Left ventricle myocardium superior (tissue), 1 donor: ENCODE measurements around the gene TMEM39A. TPM values are rescaled to one million over a fixed set of nuclear protein-coding genes. Genes with fewer than 3 reads are reported as not detected.
A peak's percentile ranks its signal among the peaks of the same experiment; 100 is the strongest.

Source experiments
- ATAC-seq: fragments of 200-7000 bp; cut with Tn5 transposase; one replicate; pipeline ENCODE4 v1.9.1; 2020; ENCODE audit warnings: mild to moderate bottlenecking, moderate library complexity
- DNase-seq: peaks from one replicate; pipeline ENCODE4 v3.0.0-alpha.2; 2020
- intact Hi-C: fragments of 100-400 bp; cut with micrococcal nuclease; formaldehyde crosslinking; loops from one replicate; pipeline ENCODE4 v1.11.0; 2022
- long read RNA-seq: library from polyadenylated mRNA; unstranded; transcript quantifications from one replicate; pipeline ENCODE4 v2.0.0, GENCODE V29; 2021
- total RNA-seq: library from RNA; stranded (reverse); fragmentation: NEBNext Ultra II Directional; extraction: Animal tissue kit (Norgen Biotek cat#: 25700); gene quantifications from one replicate; pipeline ENCODE4 v1.2.1, GENCODE V29; 2021
- donor health status: DM: no; HTN: yes; CAD: no; lungs with severe emphysema.

Gene TMEM39A, protein sequence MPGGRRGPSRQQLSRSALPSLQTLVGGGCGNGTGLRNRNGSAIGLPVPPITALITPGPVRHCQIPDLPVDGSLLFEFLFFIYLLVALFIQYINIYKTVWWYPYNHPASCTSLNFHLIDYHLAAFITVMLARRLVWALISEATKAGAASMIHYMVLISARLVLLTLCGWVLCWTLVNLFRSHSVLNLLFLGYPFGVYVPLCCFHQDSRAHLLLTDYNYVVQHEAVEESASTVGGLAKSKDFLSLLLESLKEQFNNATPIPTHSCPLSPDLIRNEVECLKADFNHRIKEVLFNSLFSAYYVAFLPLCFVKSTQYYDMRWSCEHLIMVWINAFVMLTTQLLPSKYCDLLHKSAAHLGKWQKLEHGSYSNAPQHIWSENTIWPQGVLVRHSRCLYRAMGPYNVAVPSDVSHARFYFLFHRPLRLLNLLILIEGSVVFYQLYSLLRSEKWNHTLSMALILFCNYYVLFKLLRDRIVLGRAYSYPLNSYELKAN
- 17.5 TPM for total RNA-seq
- long read RNA-seq, full-length matches to known transcripts: 5 of 6 reads
- long read RNA-seq, partial matches to known transcripts: 1 of 6 reads
- long read RNA-seq, other reads (novel, unspliced or antisense): 0 of 6 reads

DNA sequence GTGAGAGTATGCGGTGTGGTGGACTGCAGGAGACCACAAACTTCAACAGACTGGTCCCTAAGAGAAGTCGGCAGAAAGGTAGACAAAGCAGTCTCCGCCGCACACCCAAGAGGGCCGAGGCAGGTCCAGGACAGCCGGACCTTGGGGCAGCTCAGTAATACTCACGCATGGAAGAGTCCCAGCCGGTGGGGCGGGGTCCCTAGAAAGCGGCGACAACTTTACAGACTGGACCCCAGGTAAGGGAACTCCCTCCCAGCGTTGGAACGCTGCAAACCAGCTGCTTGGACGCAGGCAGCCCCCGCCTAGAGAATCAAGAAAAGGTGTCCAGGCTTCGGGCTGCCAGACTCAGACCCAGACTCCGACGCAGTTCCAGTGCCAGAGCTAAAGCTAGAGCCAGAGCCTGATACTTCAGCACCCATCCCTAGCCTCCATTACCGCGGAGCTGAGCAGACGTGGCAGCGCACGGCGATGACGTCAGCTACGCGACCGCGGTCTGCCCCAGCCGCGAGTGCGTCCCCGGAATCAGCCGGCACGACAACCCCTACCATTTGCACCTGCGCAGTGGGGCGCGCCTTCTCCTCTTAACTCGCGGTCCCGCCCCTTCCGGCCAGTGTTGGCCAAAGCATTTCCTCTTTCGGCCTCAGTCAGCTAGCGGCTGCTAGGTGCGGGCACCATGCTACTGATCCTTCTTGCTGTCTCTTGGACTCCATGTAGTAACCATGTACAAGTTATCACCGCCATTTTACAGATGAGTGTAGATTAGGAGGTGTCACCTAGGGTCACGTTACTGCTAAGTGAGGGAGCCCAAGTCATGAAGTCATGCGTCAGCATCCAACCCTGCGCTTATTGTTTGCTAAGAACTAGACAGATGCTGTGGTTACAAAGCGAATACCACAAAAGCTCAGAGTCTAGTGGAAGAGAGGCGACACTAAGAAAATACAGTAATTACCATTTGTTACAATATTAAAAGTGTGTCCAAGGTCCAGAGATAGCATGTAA, at the start of gene TMEM39A:
Gene TMEM39A, minus strand, starts transcription at position 445 of the 999 bp plus-strand sequence. CDS start 1,541 bp downstream, outside the sequence.
- peak; percentile 100 for DNase-seq
- intact Hi-C loops: no loop called here
- ATAC-seq: peak; percentile 99

DNA sequence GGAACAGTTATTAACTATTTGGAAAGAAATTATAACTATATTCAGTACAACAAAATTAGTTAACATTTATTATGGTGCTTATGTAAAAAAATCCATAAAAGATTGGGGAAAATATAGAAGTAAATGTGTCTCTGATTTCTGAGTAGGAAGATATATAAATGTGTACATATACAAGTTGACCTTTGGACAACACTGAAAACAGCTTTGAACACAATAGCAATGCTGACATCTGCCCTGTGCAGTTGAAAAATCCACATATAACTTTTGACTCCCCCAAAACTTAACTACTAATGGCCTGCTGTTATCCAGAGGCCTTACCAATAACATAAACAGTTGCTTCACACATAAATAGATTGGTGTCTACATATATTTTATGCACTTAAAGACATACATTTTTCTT, 47.3 kb upstream of the TMEM39A start:
- DNase-seq: no peak
- intact Hi-C loops: no loop called here
- ATAC-seq: no peak

DNA sequence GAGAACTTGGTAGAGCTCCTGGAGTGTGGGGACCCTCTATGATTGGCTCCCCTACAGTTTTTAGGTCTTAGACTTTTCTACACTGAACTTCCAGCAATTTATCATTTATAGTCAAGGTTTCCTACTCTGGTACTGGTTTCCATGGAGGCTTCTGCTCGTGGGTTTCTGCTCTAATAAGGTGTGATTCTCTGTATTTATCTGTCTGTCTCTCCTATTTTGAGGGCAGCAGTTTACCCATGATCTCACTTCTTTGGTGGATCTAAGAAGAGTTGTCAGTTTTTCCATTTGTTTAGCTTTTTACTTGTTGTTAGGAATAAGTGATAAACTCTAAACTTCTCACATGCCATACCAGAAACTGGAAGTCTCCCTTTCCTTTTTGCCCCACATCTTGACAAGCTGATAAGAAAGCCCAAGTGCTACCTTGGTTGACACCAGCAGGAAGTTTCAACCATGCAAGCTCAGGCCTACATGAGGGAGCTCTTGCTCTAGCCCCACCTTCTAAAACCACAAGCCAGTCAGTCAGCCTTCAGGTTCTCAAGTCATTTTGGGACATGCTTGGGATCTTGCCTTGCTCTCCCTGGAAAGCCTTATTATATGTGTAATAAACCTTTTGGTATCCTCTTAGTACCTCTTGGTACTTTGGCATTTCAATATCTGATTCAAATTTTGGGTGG, 44.9 kb upstream of the TMEM39A start:
- intact Hi-C loops: no loop called here
- DNase-seq (no peak), ATAC-seq (no peak)

DNA sequence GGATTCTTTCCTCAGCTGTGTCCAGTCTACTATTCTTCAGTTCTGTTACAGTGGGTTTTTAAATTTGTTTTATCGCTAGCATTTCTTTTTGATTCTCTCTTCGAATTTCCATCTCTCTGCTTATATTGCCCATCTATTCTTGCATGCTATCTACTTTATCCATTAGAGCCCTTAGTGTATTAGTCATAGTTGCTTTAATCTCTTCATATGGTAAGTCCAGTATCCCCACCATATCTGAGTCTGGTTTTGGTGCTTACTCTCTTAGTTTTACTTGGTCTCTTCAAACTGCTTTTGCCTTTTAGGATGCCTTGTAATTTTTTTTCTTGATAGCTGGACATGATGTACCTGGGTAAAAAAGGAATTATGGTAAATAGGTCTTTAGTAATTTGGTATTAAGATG, 44.0 kb upstream of the TMEM39A start:
- intact Hi-C loops: no loop called here
- ATAC-seq: no peak
- DNase-seq: no peak

DNA sequence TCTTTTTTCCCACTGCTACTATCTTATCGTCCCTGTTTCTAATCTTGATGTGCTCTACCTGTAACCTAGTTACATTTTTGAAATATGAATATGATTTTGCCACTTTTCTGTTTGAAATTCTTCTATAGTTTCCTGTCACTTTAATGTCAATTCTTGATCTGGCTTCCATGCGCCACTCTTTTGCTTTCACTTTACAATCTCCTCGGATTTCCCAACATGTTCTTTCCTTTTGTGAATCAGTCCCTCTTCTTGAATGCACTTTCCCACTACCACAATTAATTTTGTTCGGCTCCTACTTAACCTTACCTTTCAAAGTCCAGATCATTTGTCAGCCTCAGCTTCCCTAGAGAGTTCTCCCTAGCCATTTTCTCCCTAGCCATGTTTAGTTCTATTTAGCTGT, 43.2 kb upstream of the TMEM39A start:
- DNase-seq: no peak
- intact Hi-C loops: no loop called here
- no peak for ATAC-seq

DNA sequence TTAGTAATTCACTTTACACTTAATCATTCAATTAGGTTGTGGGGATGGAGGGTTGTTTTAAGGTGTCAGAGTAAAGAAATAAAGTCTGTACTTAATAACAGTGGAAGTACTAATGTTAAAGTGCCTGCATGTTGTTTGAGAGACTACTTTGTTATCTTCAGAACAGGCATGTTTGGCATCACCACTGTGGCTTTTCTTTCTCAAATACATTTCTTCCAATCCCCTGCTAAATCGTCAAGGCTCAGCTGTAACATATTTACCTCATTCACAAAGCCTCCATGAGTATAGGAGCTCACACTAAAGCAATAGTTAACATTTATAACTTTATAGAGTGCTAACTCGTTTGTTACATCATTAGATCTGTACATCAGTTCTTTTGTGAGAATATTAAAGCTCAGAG, 37.5 kb upstream of the TMEM39A start:
- ATAC-seq (no peak), DNase-seq (no peak)
- intact Hi-C loops: no loop called here

DNA sequence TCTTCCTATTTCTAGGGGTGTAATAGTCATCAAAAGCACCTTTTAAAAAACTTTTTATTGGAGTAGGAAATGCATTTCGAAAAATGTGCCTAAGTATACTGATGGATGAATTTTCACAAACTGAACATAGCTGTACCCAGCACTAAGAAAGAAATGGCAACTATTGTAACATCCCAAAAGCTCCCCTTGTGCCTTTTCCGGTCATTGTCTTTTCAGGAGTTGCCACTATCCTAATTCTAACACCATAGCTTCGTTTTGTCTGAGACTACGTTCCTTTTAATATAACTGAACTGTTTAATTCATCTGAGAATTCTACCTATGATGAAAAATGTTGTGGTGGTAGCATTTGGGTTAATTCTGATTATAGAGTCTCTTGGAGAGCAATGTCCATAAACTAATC, 36.9 kb upstream of the TMEM39A start:
- ATAC-seq (no peak), DNase-seq (no peak)
- intact Hi-C loops: no loop called here

DNA sequence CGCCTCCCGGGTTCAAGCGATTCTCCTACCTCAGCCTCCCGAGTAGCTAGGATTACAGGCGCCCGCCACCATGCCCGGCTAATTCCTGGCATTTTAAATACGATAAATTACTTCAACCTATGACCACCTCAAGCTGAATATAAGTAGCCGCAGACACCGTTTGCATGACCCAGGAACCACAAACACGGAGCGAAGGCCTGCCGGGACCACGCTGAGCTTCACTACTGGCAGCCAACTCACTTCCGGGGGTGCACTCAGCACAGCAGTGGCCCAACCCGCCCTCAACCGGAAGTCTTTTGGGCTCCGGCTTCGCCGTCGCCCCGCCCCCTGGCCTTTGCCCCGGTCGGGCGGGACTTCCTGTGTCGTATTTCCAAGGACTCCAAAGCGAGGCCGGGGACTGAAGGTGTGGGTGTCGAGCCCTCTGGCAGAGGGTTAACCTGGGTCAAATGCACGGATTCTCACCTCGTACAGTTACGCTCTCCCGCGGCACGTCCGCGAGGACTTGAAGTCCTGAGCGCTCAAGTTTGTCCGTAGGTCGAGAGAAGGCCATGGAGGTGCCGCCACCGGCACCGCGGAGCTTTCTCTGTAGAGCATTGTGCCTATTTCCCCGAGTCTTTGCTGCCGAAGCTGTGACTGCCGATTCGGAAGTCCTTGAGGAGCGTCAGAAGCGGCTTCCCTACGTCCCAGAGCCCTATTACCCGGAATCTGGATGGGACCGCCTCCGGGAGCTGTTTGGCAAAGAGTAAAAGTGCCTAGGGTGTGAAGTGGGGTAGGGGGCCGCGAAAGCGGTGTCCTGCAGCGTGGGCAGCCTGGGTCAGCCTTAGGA, 35.0 kb upstream of the TMEM39A start, which contains the start of gene TIMMDC1:
Gene TIMMDC1, plus strand, starts transcription at position 362 of the 826 bp plus-strand sequence. Its CDS starts 187 bp downstream, at position 549.
- intact Hi-C loops: no loop called here
- ATAC-seq: peak; percentile 99
- DNase-seq: peak; percentile 97

DNA sequence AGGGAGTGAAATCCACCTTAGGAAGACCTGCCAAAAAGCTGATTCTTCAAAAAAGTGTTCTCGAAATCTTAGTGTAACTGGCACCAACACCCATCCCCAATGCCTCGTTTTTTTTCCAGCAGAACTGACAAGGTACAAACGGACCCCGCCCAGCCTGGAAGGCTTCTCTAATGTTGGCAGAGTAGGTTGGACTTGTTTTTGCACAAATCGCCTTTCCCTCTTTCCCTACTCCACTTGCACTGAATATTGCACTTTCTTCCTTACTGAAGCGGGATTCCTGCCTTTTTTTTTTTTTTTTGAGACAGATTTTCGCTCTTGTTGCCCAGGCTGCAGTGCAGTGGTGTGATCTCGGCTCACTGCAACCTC, 34.4 kb upstream of the TMEM39A start:
- intact Hi-C loops: no loop called here
- DNase-seq (no peak), ATAC-seq (peak; percentile 2)

DNA sequence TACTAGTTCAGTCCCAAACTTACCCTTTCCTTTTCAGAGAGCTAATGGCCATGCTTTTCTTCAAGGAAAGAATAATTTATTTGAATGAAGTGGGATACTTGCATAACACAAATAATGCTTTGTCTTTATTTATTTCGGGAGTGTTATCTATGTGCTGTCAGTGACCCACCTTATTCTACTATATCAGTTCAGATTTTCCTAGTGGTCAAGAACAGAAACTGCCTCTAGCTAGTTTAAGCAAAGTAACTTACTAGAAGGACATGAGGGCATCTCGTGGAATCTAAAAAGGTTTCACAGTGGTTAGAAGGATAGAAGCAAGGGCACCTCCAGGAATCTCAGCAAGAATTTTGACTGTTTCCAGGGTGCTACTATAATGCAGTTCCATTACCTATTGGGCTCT, 31.2 kb upstream of the TMEM39A start:
- DNase-seq (no peak), ATAC-seq (no peak)
- intact Hi-C loops: no loop called here

DNA sequence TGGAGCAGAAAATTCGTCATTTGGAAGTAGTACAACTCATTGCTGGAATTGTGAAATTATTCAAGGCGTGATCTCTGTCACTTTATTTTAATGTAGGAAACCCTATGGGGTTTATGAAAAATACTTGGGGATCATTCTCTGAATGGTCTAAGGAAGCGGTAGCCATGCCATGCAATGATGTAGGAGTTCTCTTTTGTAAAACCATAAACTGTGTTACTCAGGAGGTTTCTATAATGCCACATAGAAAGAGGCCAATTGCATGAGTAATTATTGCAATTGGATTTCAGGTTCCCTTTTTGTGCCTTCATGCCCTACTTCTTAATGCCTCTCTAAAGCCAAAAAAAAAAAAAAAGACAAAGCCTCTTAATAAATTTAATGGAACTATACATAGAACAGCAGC, 29.4 kb upstream of the TMEM39A start:
- intact Hi-C loops: no loop called here
- DNase-seq: no peak
- no peak for ATAC-seq

DNA sequence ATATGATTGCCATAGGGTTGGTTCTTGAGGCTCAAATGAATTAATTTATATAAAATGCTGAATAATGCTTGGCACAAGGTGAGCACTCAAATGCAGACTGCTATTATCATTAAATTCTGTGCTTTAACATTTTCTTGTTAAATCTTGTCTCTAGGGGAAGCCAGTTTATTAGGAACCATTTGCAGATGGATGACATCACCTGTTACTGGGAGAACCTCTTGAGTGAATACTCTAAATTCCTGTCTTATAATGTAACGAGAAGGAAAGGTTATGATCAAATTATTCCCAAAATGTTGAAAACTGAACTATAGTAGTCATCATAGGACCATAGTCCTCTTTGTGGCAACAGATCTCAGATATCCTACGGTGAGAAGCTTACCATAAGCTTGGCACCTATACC, 28.7 kb upstream of the TMEM39A start:
- intact Hi-C loops: no loop called here
- ATAC-seq: no peak
- DNase-seq: no peak

DNA sequence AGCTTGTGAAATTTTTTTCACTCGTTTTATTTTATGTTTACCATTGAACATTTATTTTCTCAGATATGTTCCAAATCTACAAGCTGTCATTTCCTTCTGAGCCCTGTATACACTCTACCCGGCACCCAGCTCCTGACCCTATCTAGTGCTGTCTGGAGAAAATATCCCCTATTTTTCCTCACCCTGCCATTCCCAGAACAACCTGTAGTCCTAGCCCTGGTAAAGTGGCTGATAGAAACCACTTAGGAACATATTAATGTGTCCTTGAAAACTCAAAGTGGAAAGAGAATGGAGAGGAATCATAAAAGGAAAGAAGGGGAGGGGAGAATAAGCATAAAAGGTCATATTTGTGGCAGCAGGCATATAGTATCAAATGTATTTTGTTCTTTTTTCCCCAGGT, 26.7 kb upstream of the TMEM39A start:
- intact Hi-C loops: no loop called here
- ATAC-seq (no peak), DNase-seq (no peak)

DNA sequence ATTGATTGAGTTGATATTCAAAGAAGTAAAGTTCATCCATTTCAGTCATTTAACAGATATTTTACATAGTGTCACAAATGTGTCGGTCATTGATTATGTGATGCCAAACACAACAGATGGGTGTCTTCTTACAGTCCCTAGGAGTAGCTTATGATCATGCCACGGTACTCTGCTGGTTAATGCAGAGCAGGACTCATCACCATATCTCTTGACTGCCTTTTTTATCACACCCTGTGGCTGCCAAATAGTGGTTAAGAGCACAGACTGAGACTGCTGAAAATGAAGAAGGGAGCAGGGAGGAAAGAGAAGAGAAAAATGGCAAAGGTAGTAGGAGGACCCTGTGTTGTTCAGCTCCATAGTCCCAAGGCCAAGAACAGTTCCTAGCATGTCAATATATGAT, 22.1 kb upstream of the TMEM39A start:
- ATAC-seq: peak; percentile 70

DNA sequence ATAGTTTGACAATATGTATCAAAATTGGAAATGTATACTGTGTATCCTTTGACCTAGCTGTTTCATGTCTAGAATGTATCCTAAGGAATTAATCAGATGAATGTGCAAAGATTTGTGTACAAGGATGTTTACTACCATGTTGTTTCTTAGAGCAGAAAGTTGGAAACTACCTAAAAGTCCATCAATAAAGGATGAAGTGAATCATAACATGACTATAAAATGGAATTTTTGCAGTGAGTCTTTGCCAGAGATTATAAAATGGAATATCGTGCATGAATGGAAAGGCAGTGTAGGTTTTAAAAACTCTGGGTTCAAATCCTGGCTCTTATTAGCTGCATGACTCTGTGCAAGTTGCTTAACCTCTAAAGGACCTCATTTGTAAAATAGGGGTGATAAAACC, 19.7 kb upstream of the TMEM39A start:
- ATAC-seq (no peak), DNase-seq (no peak)
- intact Hi-C loops: no loop called here

More for the DNA sequence above, 22.1 kb upstream of the TMEM39A start:
- DNase-seq: no peak
- intact Hi-C loops: no loop called here

DNA sequence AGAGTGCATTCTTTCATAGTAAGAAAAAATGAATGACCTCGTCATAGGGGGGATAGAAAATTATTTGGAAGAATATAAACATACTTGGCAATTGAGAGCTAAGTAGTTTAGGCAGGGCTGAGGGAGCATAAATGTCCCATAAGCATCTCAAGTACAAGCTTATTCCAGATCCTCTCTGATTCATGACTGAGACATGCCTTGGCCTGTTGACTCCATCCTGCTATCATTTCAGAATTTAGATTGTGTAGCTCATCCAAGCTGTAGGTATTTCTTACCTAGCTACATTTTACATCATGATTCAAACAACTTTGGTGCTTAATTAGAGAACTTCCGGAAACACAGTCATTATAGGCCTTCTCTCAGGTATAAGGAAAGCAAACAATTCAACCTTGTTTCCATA, 17.7 kb upstream of the TMEM39A start:
- intact Hi-C loops: no loop called here
- ATAC-seq (no peak), DNase-seq (no peak)

DNA sequence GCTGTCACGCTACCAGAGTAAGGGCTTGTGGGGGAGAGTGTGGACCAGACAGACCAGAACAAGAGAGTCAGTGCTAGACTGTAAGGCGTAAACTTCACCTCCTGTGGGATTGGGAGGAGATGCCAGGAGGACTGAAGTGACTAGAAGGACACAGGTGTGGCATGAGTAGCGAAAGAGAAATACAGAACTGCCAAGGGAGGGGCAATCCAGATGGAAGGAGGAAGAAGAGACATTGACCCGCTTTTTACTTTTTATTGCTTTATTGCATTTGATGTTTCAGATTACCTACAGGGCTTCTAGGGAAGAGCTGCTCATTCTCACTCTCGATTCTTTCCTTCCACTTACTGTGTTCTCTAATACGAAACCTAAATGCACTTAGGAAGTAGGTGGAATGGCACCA, 7.5 kb upstream of the TMEM39A start:
- intact Hi-C loops: no loop called here

DNA sequence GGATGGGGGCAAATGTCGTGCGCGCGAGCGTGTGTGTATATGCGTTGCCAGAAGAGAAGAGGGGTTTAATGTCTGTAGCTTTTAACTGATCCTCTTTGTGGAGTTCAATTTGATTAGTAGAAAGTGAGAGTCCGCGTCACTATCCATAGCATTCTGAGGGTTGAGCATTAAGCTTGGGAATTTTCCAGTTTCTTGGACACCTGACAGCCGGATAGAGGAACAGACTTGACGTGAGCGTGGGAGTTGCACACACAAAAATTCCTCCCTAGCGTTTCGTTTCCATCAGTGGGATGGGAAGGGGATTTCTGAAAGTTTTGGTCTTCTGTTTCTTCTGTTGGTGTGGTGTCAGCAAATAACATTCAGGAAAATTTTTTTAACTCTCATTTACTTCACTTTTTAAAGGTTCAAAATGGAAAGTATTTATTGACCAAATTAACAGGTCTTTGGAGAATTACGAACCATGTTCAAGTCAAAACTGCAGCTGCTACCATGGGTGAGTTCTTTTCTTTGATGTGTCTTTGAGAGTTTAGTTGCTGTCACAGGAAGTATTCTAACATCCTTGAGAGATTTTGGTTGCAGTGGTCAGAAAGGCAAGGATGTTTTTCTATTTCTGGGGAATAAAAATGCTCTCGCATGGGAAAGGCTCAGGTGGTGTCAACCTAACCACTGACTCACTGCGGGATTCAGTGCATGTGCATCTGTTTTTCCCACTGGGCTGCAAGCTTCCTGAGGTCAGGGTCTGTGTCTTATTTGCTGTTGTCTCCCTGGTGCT, 6.2 kb upstream of the TMEM39A start:
- ATAC-seq (peak; percentile 8), DNase-seq (no peak)
- intact Hi-C loops: no loop called here

More for the DNA sequence above, 7.5 kb upstream of the TMEM39A start:
- no peak for DNase-seq
- no peak for ATAC-seq
